ENCODE results near the gene FHIP1B. TPM values are rescaled to one million over a fixed set of nuclear protein-coding genes. Genes with fewer than 3 reads are reported as not detected.

FHIP1B gene
- total and polyA plus RNA-seq, 4 donors = 12.3 to 21.2 (median 16.9) TPM

DNA sequence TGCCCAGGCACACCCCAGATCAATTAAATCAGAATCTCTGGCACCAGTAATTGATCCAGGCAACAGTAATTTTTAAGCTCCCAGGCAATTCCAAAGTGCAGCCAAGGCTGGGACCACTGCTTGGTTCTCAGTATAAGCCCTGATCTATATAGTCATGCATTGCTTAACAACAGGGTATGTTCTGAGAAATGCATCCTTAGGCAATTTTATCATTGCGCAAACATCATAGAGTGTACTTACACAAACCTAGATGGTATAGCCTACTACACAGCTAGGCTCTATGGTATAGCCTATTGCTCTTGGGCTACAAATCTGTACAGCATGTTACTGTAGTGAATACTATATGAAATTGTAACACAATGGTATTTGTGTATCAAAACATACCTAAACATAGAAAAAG is 29.7 kb downstream of the FHIP1B start (continued):
- TF ChIP-seq NR2F2 (IDR thresholded peaks at IDR 0.05) = no peak

- no peak for TF ChIP-seq EGR1 (IDR thresholded peaks at IDR 0.05; ENCODE audit: low read depth in 2 of 2)
- TF ChIP-seq REST (IDR thresholded peaks at IDR 0.05) = no peak
- TF ChIP-seq JUND (IDR thresholded peaks at IDR 0.05) = no peak
- TF ChIP-seq, protein P1, sequence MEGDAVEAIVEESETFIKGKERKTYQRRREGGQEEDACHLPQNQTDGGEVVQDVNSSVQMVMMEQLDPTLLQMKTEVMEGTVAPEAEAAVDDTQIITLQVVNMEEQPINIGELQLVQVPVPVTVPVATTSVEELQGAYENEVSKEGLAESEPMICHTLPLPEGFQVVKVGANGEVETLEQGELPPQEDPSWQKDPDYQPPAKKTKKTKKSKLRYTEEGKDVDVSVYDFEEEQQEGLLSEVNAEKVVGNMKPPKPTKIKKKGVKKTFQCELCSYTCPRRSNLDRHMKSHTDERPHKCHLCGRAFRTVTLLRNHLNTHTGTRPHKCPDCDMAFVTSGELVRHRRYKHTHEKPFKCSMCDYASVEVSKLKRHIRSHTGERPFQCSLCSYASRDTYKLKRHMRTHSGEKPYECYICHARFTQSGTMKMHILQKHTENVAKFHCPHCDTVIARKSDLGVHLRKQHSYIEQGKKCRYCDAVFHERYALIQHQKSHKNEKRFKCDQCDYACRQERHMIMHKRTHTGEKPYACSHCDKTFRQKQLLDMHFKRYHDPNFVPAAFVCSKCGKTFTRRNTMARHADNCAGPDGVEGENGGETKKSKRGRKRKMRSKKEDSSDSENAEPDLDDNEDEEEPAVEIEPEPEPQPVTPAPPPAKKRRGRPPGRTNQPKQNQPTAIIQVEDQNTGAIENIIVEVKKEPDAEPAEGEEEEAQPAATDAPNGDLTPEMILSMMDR (IDR thresholded peaks at IDR 0.05; ENCODE audit: low read depth, low read length, missing input control) = no peak
- no peak for TF ChIP-seq GABPA (IDR thresholded peaks at IDR 0.05 in 1 of 2, conservative IDR thresholded peaks at IDR 0.05 in 1 of 2)
- TF ChIP-seq NR2F2 (IDR thresholded peaks at IDR 0.05) = no peak
- H3K4me1 ChIP-seq (ENCODE audit: control insufficient read depth in 4 of 4, insufficient read depth in 4 of 4, low read length in 3 of 4) = no peaks in the 10 kb centered on the region
- H3K4me3 ChIP-seq (ENCODE audit: low read depth in 1 of 3, low read length in 3 of 3) = no peak overlapping the region
- H3K27me3 ChIP-seq (ENCODE audit: control insufficient read depth in 4 of 4, insufficient read depth in 4 of 4, low read length in 3 of 4) = no peaks in the 10 kb centered on the region
- no peak overlapping the region for H3K27ac ChIP-seq (ENCODE audit: low read depth in 1 of 2, low read length in 2 of 2)
- WGBS = 72% methylated on average over 3 of the region's 3 CpGs
- H3K36me3 ChIP-seq (ENCODE audit: control insufficient read depth in 4 of 4, insufficient read depth in 3 of 4, low read depth in 1 of 4, low read length in 3 of 4) = peaks cover 2 to 39% (median 21%) of the 10 kb centered on the region in 4 donors
- DNase-seq (ENCODE audit: low spot score) = no peak
- H3K9me3 ChIP-seq (ENCODE audit: control insufficient read depth in 4 of 4, low read length in 3 of 4) = no peaks in the 10 kb centered on the region
- no peak overlapping the region for H3K9ac ChIP-seq (ENCODE audit: low read depth in 1 of 2, low read length in 2 of 2)
These were observed 31.1 kb downstream of the FHIP1B start for GRCh38 chr11:6203327-6203726.

DNA sequence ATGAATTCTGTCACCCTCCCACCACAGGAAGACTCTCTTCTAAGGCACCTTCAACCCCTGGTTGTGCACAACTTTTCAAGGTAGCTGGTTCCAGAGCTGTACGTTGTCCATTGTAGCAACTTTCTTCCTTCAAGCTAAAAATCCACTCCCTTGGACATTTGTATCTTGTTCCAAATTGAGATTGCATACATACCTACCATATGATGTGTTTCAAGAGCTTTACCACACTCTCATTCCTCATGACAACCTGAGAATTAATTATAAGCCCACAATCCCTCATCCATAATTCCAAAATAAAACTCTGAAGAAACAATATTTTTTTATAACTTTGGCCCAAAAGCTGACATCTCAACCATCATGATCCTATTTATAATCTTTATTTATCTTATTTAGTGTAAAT is 32.4 kb downstream of the FHIP1B start:
- 87% methylated on average over 1 of the region's 1 CpG for WGBS
- no peak overlapping the region for H3K4me3 ChIP-seq (ENCODE audit: low read depth in 1 of 3, low read length in 3 of 3)
- DNase-seq (ENCODE audit: low spot score) = no peak
- no peak overlapping the region for H3K9ac ChIP-seq (ENCODE audit: low read depth in 1 of 2, low read length in 2 of 2)
- H3K27me3 ChIP-seq (ENCODE audit: control insufficient read depth in 4 of 4, insufficient read depth in 4 of 4, low read length in 3 of 4) = no peaks in the 10 kb centered on the region
- H3K9me3 ChIP-seq (ENCODE audit: control insufficient read depth in 4 of 4, low read length in 3 of 4) = no peaks in the 10 kb centered on the region
- peaks cover 2 to 30% (median 16%) of the 10 kb centered on the region in 4 donors for H3K36me3 ChIP-seq (ENCODE audit: control insufficient read depth in 4 of 4, insufficient read depth in 3 of 4, low read depth in 1 of 4, low read length in 3 of 4)
- H3K27ac ChIP-seq (ENCODE audit: low read depth in 1 of 2, low read length in 2 of 2) = no peak overlapping the region
- H3K4me1 ChIP-seq (ENCODE audit: control insufficient read depth in 4 of 4, insufficient read depth in 4 of 4, low read length in 3 of 4) = no peaks in the 10 kb centered on the region
- TF ChIP-seq RXRA (IDR thresholded peaks at IDR 0.05) (no peak), RAD21 (IDR thresholded peaks at IDR 0.05) (no peak), NR2F2 (IDR thresholded peaks at IDR 0.05) (no peak), JUND (IDR thresholded peaks at IDR 0.05) (no peak), FOXA2 (IDR thresholded peaks at IDR 0.05) (no peak), FOXA1 (IDR thresholded peaks at IDR 0.05) (no peak), ZBTB33 (IDR thresholded peaks at IDR 0.05) (no peak), HNF4A (conservative IDR thresholded peaks at IDR 0.05) (no peak), YY1 (IDR thresholded peaks at IDR 0.05) (no peak), SP1 (IDR thresholded peaks at IDR 0.05) (no peak), MAX (IDR thresholded peaks at IDR 0.05) (no peak), HNF4G (IDR thresholded peaks at IDR 0.05) (no peak), REST (IDR thresholded peaks at IDR 0.05) (no peak), TAF1 (conservative IDR thresholded peaks at IDR 0.05) (no peak), EGR1 (IDR thresholded peaks at IDR 0.05; ENCODE audit: low read depth in 2 of 2) (no peak)
- TF ChIP-seq, protein P1 (IDR thresholded peaks at IDR 0.05; ENCODE audit: low read depth, low read length, missing input control) = no peak
